ENCODE results near the gene AOAH.
"Not testable (repeated sequence)": the region's sequence is repeated elsewhere in the genome, so short reads cannot be mapped to it uniquely, and the experiment has no call there.

AOAH gene

GRCh38 chr7:36736090-36736898, 12.0 kb upstream of the AOAH start:
- no peak for DNase-seq

- no peak for DNase-seq
These were observed 10.9 kb upstream of the AOAH start for GRCh38 chr7:36735172-36735571.

GRCh38 chr7:36734731-36735130, 10.4 kb upstream of the AOAH start:
- no peak for DNase-seq

GRCh38 chr7:36733411-36733810, 9.1 kb upstream of the AOAH start:
- DNase-seq = no peak

GRCh38 chr7:36732806-36733205, 8.5 kb upstream of the AOAH start:
- DNase-seq = no peak

- no peak for DNase-seq
These were observed 5.8 kb upstream of the AOAH start for GRCh38 chr7:36730046-36730445.

GRCh38 chr7:36728143-36728542, 3.8 kb upstream of the AOAH start:
- DNase-seq = no peak

GRCh38 chr7:36726806-36727503, 2.7 kb upstream of the AOAH start:
- DNase-seq = no peak

- no peak for DNase-seq
These were observed 2.0 kb upstream of the AOAH start for GRCh38 chr7:36726311-36726710.

GRCh38 chr7:36724996-36725395, 702 bp upstream of the AOAH start:
- no peak for DNase-seq

GRCh38 chr7:36723291-36723690, 1.0 kb downstream of the AOAH start:
- DNase-seq = no peak

GRCh38 chr7:36719083-36719632, 5.1 kb downstream of the AOAH start:
- no peak for DNase-seq

GRCh38 chr7:36717586-36717985, 6.7 kb downstream of the AOAH start:
- DNase-seq = no peak

GRCh38 chr7:36716802-36717201, 7.5 kb downstream of the AOAH start:
- DNase-seq = not testable (repeated sequence)

GRCh38 chr7:36712015-36712414, 12.3 kb downstream of the AOAH start:
- DNase-seq = no peak

GRCh38 chr7:36711256-36711655, 13.0 kb downstream of the AOAH start:
- no peak for DNase-seq

- no peak for DNase-seq
These were observed 14.0 kb downstream of the AOAH start for GRCh38 chr7:36710186-36710791.

- DNase-seq = no peak
These were observed 15.5 kb downstream of the AOAH start for GRCh38 chr7:36708767-36709166.

GRCh38 chr7:36707898-36708297, 16.4 kb downstream of the AOAH start:
- DNase-seq = no peak

GRCh38 chr7:36707465-36707864, 16.8 kb downstream of the AOAH start:
- DNase-seq = no peak

- DNase-seq = not testable (repeated sequence)
These were observed 20.4 kb downstream of the AOAH start for GRCh38 chr7:36703860-36704259.

GRCh38 chr7:36692456-36692855, 31.8 kb downstream of the AOAH start:
- DNase-seq = no peak

- no peak for DNase-seq
These were observed 32.3 kb downstream of the AOAH start for GRCh38 chr7:36691983-36692382.
